SU-DHL-6 (cell line): ENCODE measurements around the gene SNX9.
"Not testable (repeated sequence)": the region's sequence is repeated elsewhere in the genome, so short reads cannot be mapped to it uniquely, and the experiment has no call there.

Experiments
- H2AFZ ChIP-seq: fragments of 200-600 bp; sonication (generic); 2 replicates; pipeline ENCODE4 v1.6.1; 2014; ENCODE audit warnings: low read depth, mild to moderate bottlenecking, moderate library complexity, mixed read lengths, antibody characterized with exemption, low read length; ENCODE audit not compliant: severe bottlenecking
- H3F3A ChIP-seq: fragments of 200-600 bp; shearing (Covaris generic); 2 replicates; pipeline ENCODE4 v1.6.0; 2016; ENCODE audit warnings: antibody characterized with exemption, mild to moderate bottlenecking; ENCODE audit not compliant: insufficient read depth
- H3K27ac ChIP-seq: fragments of 200-600 bp; sonication (generic); 2 replicates; pipeline ENCODE4 v1.5.1; 2016; ENCODE audit warnings: low read depth, mild to moderate bottlenecking, low read length, moderate library complexity, mixed read lengths
- H3K27me3 ChIP-seq: fragments of 200-600 bp; sonication (generic), shearing (Covaris generic); 2 replicates; pipeline ENCODE4 v1.6.0; 2014; ENCODE audit warnings: mild to moderate bottlenecking, low read length
- H3K36me3 ChIP-seq: fragments of 200-600 bp; sonication (generic); 2 replicates; pipeline ENCODE4 v1.6.1; 2014; ENCODE audit warnings: mild to moderate bottlenecking, low read length, mixed read lengths
- H3K4me2 ChIP-seq: fragments of 300-600, 200-600 bp; shearing (Covaris generic), sonication (generic); 2 replicates; pipeline ENCODE4 v1.6.0; 2014; ENCODE audit warnings: low read length, low read depth, mild to moderate bottlenecking; ENCODE audit not compliant: poor library complexity, severe bottlenecking
- H3K4me3 ChIP-seq: fragments of 200-600 bp; sonication (generic); 2 replicates; pipeline ENCODE4 v1.5.1; 2014; ENCODE audit warnings: antibody characterized with exemption, low read length, mild to moderate bottlenecking, mixed read lengths; ENCODE audit not compliant: insufficient read depth, poor library complexity, severe bottlenecking
- H3K79me2 ChIP-seq: fragments of 200-600 bp; sonication (generic); 2 replicates; pipeline ENCODE4 v1.6.1; 2014; ENCODE audit warnings: mild to moderate bottlenecking, low read length, moderate library complexity; ENCODE audit not compliant: insufficient read depth
- H3K9ac ChIP-seq: fragments of 200-600 bp; sonication (generic); 2 replicates; pipeline ENCODE4 v1.7.0; 2014; ENCODE audit warnings: mild to moderate bottlenecking, low read length
- H3K9me2 ChIP-seq: fragments of 200-600 bp; sonication (generic); replicated peaks from 2 replicates; pipeline ENCODE4 v1.6.1; 2014; ENCODE audit warnings: low read length; ENCODE audit not compliant: insufficient read depth
- H3K9me3 ChIP-seq: fragments of 200-600 bp; sonication (generic); 2 replicates; pipeline ENCODE4 v1.6.1; 2014; ENCODE audit warnings: low read length, mixed read lengths; ENCODE audit not compliant: insufficient read depth
- H4K20me1 ChIP-seq: fragments of 200-600 bp; sonication (generic); 2 replicates; pipeline ENCODE4 v1.6.1; 2014; ENCODE audit warnings: low read depth, mild to moderate bottlenecking, antibody characterized with exemption, low read length, moderate library complexity, mixed read lengths
- EZH2phosphoT487 ChIP-seq: fragments of 200-600 bp; sonication (generic), shearing (Covaris generic); conservative IDR thresholded peaks from 2 replicates; pipeline ENCODE4 v1.6.1; 2018; ENCODE audit warnings: mild to moderate bottlenecking, antibody characterized with exemption, low read length, moderate library complexity, mixed read lengths
- TF ChIP-seq, protein P1 (sequence below): fragments of 200-600 bp; sonication (generic); IDR thresholded peaks from one replicate; pipeline ENCODE4 v1.5.1; 2017; ENCODE audit warnings: antibody characterized with exemption, mild to moderate bottlenecking, low read length, moderate library complexity; ENCODE audit not compliant: insufficient read depth, poor library complexity, severe bottlenecking

Gene SNX9

DNA sequence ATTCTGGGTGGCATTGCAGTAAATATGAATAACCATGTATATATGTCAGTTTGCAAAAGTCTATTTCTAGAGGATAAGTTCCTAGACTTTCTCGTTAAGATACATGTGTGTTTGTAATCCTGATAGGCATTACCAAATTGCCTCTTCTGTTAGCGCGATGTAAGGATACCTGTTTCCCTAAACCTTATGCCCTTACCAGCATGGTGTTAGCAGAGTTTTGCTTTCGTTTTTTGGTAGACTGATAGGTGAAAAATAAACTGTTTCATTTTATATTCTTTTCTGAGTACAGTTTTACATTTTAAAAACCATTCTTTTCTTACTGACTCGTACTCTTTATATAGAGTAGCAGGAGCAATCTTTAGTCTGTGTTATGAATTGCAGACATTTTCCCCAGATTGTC, 32.3 kb downstream of the SNX9 start:
- Histone ChIP-seq H3K4me3 (no peak overlapping the region), H3K79me2 (no peaks in the 10 kb centered on the region), H3K4me2 (no peak overlapping the region), H3K27me3 (no peaks in the 10 kb centered on the region), H4K20me1 (no peaks in the 10 kb centered on the region), H3K9me2 (no peaks in the 10 kb centered on the region), H2AFZ (no peak overlapping the region), H3K9me3 (peaks cover 14% of the 10 kb centered on the region; the same call in 1 of the 2 replicates), H3K36me3 (peaks cover 3% of the 10 kb centered on the region; the same call in 1 of the 2 replicates), H3K27ac (no peak overlapping the region), H3K9ac (no peak overlapping the region), H3F3A (no peaks in the 10 kb centered on the region)
- TF ChIP-seq, protein P1, sequence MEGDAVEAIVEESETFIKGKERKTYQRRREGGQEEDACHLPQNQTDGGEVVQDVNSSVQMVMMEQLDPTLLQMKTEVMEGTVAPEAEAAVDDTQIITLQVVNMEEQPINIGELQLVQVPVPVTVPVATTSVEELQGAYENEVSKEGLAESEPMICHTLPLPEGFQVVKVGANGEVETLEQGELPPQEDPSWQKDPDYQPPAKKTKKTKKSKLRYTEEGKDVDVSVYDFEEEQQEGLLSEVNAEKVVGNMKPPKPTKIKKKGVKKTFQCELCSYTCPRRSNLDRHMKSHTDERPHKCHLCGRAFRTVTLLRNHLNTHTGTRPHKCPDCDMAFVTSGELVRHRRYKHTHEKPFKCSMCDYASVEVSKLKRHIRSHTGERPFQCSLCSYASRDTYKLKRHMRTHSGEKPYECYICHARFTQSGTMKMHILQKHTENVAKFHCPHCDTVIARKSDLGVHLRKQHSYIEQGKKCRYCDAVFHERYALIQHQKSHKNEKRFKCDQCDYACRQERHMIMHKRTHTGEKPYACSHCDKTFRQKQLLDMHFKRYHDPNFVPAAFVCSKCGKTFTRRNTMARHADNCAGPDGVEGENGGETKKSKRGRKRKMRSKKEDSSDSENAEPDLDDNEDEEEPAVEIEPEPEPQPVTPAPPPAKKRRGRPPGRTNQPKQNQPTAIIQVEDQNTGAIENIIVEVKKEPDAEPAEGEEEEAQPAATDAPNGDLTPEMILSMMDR, result no peak
- no peak for TF ChIP-seq EZH2phosphoT487

DNA sequence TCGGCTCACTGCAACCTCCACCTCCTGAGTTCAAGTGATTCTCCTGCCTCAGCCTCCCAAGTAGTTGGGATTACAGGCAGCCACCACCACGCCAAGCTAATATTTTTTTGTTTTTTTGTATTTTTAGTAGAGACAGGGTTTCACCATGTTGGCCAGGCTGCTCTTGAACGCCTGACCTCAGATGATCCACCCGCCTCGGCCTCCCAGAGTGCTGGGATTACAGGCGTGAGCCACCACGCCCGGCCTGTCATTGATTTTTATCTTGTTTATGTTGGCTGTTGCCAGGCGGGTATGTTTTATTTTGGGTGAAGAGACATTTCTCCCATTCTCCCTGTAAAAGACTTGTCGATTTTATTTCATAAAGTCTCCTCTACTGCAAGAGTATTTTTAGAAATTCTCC, 32.8 kb downstream of the SNX9 start:
- H3K27me3 ChIP-seq, H4K20me1 ChIP-seq, H3K36me3 ChIP-seq, H3K27ac ChIP-seq, H3K79me2 ChIP-seq, H3K9me2 ChIP-seq, H3F3A ChIP-seq, H3K4me2 ChIP-seq, H3K4me3 ChIP-seq, H2AFZ ChIP-seq, H3K9ac ChIP-seq: not testable (repeated sequence)
- H3K9me3 ChIP-seq, result peaks cover 14% of the 10 kb centered on the region; the same call in 1 of the 2 replicates

DNA sequence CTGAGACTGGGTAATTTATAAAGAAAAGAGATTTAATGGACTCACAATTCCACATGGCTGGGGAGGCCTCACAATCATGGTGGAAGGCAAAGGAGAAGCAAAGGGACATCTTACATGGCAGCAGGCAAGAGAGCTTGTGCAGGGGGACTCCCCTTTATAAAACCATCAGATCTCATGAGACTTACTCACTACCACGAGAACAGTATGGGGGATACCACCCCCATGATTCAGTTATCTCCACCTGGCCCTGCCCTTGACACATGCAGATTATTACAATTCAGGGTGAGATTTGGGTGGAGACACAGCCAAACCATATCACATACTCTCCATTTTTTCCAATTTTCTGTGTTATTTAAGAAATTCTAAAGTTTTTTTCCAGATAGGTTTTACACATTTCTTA, 35.6 kb downstream of the SNX9 start:
- not testable (repeated sequence) for H3K79me2 ChIP-seq, H3K27ac ChIP-seq, H3K4me3 ChIP-seq, H3K9me3 ChIP-seq, H3K9me2 ChIP-seq, H4K20me1 ChIP-seq, H3K36me3 ChIP-seq, H3K9ac ChIP-seq, H3K27me3 ChIP-seq, H3F3A ChIP-seq, H2AFZ ChIP-seq, H3K4me2 ChIP-seq

DNA sequence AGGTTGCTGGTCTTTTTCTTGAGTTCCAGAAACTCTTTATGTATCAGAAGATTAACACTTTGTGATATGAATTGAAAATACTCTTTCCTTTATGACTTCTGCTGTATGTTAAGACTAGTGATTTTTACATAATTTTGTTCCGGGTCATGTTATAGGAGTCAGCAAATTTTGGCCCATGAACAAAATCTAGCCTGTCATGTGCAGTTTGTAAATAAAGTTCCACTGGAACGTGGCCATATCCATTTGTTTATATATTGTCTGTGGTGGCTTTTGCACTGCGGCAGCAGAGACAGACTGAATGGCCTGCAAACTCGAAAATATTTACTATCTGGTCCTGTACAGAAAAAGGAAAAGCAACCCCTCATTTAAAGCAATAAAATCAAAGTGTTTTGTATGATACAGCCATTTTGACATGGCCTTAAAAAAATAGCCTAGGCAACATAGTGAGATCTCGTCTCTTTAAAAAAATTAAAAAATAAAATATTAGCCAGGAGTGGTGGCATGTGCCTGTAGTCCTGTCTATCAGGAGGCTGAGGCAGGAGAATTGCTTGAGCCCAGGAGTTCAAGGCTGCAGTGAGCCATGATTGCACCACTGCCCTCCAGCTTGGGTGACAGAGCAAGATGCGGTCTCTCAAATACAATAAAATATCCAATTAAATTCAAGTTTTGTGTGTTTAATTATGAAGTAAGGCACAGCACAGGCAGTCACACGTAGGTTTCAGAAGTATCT, 36.9 kb downstream of the SNX9 start:
- no peaks in the 10 kb centered on the region for H3K27me3 ChIP-seq
- no peak for TF ChIP-seq EZH2phosphoT487
- TF ChIP-seq, protein P1, result no peak
- no peak overlapping the region for H3K27ac ChIP-seq
- H3K9me3 ChIP-seq, result no peaks in the 10 kb centered on the region
- no peaks in the 10 kb centered on the region for H3K9me2 ChIP-seq
- no peaks in the 10 kb centered on the region for H3K79me2 ChIP-seq
- no peaks in the 10 kb centered on the region for H3K36me3 ChIP-seq
- H2AFZ ChIP-seq, result no peak overlapping the region
- no peak overlapping the region for H3K9ac ChIP-seq
- H4K20me1 ChIP-seq, result no peaks in the 10 kb centered on the region
- H3K4me3 ChIP-seq, result no peak overlapping the region
- no peak overlapping the region for H3K4me2 ChIP-seq
- H3F3A ChIP-seq, result no peaks in the 10 kb centered on the region
